ENCODE results near the gene DAB2.

GRCh38 chr5:39370555-39371366 lies 54.0 kb downstream of the DAB2 start:
- no peak for TF ChIP-seq CTCF (conservative IDR thresholded peaks at IDR 0.05; ENCODE audit: low read depth, low read length)
- no peak for TF ChIP-seq EZH2 (IDR thresholded peaks at IDR 0.05; ENCODE audit: low read length, unreplicated experiment)
